ENCODE data around the gene PKN1.
A peak's percentile ranks its signal among the peaks of the same experiment; 100 is the strongest.
"Not testable (repeated sequence)": the region's sequence is repeated elsewhere in the genome, so short reads cannot be mapped to it uniquely, and the experiment has no call there.

The PKN1 gene

DNA sequence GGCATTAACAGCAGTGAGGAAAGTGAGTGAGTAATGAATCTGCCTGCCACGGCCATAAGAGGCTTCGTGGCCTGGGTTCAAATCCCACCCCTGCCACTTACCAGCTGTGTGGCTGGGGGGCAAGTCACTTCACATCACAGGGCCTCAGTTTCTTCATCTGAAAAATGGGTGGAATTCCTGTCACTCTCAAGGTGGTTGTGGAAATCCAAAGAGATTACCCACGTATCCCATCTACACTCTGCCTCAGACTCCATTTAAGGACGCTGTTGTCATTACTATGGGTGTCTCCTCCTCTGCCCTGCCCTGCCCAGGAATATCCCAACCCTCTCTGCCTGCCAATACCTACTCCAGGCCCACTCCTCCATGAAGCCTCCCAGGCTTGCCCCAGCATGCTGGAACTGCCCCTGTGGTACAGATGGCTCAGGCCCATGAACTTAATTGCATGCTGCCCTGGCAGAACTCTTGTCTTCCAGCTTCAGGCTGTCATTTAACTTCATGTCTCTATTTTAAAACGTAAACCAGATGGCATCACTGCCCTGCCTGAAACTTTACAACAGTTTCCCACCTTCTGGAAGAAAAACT, 59.7 kb downstream of the PKN1 start:
- no peak for DNase-seq

DNA sequence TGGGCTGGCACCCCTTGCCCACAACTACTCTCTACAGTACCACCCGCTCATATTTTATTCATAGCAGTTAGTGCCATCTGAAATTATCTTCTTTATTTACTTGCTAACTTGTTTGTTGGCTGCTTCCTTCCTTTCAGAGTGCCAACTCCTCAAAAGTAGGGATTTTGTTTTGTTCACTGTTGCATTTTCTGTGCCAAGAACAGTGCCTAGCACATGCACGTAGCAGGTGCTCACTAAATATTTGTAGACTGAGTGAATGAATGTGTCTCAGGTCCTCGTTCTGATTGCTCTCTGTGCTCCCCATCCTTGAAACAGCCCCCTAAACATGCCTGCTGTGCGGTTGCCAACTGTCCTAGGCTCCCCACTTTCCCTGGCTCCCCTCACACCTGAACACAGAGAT, 61.3 kb downstream of the PKN1 start:
- no peak for DNase-seq

DNA sequence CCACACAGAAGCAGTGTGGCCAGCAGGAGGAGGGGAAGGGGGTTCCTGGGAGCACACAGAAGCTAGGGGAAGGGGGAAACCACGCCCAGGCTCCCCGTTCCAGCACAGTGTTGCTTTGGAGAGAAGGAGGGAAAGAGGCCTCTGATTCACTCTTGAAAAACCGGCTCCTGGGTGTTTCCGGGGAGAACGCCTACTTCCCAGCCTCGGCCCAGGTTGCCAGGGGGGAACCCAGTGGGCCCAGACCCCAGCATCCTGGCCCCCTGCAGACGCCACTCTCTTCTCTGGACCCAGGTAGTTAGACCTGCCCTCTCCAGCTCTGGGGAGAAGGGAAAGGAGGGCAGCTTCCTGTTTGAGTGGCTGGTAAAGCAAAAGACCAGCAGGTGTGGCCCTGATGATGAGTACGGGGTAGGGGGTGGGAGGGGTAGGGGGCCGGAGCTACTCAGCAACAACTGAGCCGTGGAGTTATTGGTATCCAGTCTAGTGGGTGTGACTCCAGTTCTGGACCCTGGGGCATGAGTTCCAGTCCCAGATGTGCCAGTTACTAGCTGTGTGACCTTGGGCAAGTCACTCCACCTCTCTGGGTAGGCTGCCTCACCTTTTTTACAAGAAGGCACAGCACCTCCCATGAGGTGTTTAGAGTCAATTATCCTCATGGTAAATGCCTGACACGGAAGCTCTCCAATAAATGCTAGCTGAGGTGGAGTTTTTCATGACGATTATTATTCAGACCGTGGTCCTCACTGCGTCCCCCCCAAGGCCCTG, 62.0 kb downstream of the PKN1 start:
- DNase-seq, result no peak

DNA sequence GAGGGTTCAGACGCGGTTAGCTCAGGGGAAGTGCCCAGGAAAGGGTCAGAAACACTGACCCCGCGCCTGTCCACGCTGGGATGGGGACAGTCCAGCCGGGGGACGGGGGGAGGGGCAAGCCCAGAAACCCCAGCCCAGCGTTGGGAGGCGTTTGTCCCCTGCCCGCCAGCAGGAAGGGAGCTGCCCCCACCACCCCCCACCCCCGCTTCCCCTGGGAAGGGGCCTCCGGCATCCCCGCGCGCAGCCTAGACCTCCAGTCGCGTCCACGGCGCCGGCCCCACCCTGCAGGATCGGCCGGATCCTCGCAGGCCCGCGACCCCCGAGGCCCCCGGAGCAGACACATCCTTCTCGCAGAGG, 62.5 kb downstream of the PKN1 start:
- DNase-seq, result no peak

DNA sequence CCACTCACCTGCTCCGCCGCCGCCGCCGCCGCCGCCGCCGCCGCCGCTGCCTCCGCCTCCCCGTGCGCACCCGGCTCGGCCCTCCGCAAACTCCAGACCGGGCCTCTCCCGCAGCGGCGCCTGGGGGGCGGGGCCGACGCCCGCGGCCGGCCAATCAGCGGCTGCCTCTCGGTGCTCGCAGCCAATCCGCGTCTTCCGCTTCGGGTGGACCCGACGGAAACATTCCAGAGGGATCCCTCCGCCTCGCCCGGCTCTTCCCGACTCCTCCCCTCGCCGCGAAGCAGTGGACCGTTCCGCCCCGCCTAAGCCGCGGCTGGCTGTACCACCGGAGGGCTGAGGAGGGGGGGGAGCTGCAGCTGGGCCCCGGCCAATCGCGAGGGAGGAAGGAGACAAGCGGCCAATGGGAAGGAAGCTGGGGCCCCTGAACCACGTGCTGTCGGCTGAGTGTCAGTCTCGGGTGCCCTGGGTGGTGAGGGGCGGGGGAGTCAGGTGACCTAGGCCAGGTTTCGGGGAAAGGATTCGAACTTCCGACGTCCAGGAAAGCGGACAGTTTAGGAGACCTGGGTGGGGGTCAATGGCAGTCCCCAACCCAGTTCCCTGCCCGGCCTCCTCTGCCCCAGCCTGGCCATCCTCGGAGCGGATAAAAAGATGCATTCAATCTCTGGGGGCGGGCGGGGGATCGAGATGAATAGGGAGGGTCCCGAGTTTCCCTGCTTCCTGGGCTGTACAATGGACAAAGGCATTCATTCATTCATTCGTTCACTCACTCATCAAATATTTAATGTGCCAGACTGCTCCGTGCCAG, 63.1 kb downstream of the PKN1 start, which contains the start of gene GIPC1:
Gene GIPC1, minus strand, starts transcription at position 99 of the 805 bp plus-strand sequence. CDS start 13,151 bp downstream, outside the sequence.
- peak; percentile 98 for DNase-seq

DNA sequence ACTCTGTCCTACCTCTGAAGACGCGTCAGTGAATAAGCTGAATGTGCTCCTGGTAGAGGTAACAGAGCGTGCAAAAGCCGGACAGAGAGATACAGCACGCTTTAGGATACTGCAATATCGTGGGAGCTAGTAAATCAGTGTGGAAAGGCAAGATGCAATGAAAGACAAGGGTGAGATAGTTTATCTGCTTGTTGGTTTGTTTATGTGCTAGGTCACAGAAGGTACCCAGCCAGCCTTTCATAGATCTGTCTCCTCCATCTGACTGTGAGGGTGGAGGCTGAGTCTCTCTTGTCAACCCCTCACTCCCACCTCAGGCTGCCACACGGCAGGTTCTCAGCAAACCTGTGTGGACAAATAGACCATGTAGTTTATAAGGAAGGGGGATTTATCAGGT, 63.7 kb downstream of the PKN1 start:
- DNase-seq, result no peak

DNA sequence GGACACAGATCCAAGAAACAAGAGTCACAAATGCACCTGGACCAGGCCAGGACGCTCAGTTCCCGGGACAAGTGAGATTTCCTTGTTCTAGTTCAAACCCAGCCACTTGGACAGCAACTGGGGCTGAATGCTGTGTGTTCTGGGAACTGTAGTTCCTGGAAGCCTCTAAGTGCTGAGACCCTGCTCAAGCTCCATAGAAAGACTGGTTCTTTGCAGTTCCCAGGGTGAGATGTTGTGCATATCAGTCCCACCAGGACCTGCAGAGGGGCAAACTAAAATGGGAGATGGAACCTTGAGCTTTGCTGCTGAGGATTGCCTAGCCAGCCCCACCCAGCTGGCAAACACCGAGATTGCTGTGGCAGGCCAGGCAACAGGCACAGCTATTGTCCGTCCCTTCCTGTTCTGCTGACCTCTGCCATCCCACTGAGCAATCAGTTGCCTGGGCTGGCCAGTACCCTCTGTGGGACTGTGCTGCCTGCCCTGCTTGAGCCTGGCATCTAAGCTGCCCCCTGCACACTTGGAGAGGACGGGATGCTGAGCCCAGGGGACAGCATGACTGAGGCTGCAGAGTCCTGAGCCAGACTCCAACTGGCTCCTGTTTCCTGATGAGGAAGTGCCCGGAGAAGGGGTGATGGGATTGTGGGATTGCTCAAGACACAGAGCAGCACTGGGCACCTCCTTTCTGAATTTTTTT, 64.3 kb downstream of the PKN1 start:
- DNase-seq, result peak; percentile 74

DNA sequence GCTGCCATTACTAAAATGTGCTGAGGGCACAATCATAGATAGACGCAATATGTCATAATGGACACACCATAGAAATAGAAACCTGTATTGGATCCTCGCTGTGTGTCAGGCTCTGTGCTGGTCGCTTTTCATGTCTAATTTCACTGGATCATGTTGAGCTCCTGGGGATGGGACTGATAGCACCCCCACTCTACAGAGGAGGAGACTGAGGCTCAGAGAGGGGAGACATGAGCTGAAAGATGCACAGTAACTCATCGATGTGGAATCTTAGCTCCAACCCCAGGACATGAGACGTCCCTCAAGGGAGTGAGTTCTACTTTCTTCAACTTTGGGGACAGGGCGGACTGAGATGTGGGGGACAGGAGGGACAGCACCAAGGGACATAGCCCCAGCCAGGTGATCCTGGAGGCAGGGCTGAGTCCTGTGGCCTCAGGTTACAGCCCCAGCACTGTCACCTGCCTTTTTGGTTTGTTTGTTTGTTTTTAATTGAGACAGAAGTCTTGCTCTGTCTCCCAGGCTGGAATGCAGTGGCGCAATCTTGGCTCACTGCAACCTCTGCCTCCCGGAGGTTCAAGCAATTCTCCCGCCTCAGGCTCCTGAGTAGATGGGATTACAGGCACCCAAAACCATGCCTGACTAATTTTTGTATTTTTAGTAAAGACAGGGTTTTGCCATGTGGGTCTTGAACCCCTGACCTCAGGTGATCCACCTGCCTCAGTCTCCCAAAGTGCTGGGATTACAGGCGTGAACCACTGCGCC, 69.4 kb downstream of the PKN1 start:
- DNase-seq, result no peak

DNA sequence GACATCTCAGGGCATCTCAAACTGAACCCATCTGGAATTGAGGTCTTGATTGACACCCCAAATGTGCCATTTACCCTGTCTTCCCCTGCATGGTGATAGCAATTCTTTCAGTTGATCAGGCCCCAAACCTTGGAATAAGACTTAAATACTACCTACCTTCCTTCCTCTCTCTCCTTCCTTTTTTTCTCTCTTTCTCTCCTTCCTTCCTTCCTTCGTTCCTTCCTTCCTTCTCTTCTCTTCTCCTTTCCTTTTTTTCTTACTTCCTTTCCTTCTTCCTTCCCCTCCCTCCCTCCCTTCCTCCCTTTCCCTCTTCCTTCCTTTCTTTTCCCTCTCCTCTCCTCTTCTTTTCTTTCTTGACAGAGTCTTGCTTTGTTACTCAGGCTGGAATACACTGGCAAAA, 70.2 kb downstream of the PKN1 start:
- no peak for DNase-seq

DNA sequence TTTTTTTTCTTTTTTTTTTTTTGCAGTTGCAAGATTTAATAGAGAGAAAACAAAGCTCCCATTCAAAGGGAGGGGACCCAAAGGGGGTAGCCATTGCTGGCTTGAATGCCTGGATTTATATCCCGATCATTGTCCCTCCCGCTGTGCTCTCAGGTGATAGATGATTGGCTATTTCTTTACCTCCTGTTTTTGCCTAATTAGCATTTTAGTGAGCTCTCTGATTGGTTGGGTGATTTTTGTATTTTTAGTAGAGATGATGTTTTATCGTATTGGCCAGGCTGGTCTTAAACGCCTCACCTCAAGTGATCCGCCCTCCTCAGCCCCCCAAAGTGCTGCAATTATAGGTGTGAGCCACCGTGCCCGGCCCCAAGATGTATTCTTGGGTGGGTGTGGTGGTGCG, 71.5 kb downstream of the PKN1 start:
- not testable (repeated sequence) for DNase-seq

DNA sequence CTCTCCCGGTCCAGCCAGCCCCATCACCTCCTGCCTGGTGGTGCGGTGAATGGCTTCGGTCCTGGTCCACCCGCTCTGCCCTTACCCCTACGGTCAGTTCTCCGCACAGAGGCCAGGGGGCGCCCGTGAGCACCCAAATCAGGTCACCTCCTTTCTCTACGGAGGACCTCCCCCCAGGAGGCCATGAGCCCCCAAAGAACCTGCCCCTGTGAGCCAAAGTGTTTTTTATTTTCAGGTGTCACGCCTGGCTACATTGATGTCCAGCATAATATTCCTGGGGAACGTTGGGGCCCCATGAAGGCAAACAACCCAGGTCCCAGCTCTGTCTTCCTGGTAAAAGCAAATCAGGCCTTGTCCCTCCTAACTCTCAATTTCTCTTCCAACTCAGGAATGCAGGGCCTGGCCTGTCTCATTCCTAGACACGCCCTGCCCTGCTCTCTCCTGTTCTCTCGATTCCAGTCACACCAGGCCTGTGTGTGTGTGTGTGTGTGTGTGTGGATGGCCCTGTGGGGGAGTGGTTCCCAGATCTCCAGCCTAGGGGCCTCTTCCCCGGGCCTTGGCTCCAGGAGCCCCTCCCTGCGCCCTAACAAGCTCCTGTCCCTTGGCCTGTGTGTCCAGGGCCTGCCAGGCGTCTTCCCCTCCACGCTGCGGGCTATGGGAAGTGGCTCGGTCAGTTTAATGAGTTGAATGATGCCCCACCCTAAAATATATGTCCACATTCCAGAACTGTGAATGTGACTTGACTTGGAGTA, 72.6 kb downstream of the PKN1 start:
- no peak for DNase-seq

DNA sequence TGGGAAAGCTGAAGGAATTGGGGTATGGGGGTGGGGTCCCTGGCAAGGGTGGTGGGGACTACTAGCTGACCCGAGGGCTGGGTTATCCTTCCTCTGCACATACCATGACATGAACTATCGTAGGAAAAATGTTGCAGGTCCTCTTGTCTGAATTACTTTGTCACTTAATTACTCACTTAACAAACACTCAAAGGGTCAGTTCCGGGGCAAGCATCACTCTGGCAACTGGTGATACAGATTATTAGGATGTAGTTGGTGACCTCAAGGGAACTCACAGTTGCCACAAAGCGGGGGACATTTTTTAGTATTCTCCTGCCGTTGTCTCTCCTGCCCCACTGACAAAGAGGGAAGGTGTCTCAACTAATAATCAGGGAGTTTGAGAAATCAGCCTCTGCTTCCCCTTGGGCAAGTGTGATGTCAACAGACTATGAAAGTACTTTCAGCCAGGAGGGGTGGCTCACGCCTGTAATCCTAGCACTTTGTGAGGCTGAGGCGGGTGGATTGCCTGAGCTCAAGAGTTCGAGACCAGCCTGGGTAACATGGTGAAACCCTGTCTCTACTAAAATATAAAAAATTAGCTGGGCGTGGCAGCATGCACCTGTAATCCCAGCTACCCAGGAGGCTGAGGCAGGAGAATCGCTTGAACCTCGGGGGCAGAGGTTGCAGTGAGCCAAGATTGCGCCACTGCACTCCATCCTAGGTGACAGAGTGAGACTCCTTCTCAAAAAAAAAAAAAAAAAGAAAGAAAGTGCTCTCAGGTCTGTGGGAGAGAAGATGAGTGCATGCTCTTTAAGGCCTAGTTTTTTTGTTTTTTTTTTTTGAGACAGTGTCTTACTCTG, 74.8 kb downstream of the PKN1 start:
- no peak for DNase-seq

DNA sequence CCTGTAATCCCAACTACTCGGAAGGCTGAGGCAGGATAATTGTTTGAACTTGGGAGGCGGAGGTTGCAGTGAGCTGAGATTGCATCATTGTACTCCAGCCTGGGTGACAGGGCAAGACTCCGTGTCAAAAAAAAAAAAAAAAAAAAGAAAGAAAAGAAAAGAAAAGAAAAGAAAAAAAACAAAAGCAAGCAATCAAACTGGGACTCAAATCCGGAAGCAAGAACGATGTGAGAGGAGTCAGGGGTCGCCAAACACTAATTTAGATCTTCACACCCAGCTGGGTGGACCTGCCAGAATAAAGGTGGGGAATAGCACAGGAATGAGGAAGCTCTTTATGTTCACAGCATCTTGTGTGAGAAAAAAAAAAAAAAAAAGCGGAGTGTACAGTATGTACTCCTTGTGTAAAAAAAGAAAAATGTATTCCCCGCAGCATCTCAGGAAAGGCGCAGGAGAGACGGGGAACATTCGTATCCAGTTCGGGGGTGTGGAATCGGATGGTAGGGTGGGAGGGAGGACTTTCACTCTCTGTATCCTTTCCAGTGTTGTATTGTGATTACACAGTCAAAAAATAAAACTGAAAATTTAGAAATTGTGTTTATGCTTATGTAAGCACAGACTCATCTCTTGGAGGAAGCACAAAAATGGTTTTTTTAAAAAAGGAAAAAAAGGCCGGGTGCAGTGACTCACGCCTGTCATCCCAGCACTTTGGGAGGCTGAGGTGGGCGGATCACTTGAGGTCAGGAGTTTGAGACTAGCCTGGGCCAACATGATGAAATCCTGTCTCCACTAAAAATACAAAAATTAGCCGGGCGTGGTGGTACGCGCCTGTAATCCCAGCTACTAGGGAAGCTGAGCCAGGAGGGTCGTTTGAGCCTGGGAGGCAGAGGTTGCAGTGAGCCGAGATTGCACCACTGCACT, 77.5 kb downstream of the PKN1 start:
- DNase-seq, result no peak

DNA sequence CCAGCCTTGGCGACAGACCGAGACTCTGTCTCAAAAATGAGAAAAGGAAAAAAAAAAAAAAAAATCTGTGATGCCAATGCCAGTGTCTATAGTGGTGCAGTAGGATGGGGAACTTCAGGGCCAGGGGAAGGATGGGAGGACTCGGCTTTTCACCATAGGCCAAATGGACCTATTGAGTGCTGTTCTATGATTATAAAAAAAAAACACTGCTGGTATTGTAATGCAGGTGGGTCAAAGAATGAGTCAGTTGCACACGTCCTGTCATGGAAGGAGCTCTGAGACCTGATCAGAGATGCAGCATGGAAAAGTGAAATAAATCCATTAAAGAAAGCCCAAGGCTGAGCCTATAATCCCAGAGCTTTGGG, 78.1 kb downstream of the PKN1 start:
- no peak for DNase-seq

DNA sequence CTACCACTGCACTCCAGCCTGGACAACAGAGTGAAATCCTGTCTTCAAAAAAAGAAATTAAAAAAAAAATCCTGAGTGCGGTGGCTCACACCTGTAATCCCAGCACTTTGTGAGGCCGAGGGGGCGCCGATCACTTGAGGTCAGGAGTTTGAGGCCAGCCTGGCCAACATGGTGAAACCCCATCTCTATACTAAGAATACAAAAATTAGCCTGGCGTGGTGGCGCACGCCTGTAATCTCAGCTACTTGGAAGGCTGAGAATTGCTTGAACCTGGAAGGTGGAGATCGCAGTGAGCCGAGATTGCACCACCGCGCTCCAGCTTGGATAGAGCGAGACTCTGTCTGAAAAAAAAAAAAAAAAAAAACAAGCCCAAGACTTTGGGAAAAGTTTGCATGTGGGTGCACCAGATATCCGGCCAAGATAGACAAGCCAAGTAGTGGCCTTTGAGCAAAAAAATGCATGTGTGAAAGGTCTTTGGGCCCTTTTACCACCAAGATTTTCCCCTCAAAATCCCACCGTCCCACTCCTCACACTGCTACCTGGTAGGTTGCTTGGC, 79.4 kb downstream of the PKN1 start:
- no peak for DNase-seq

DNA sequence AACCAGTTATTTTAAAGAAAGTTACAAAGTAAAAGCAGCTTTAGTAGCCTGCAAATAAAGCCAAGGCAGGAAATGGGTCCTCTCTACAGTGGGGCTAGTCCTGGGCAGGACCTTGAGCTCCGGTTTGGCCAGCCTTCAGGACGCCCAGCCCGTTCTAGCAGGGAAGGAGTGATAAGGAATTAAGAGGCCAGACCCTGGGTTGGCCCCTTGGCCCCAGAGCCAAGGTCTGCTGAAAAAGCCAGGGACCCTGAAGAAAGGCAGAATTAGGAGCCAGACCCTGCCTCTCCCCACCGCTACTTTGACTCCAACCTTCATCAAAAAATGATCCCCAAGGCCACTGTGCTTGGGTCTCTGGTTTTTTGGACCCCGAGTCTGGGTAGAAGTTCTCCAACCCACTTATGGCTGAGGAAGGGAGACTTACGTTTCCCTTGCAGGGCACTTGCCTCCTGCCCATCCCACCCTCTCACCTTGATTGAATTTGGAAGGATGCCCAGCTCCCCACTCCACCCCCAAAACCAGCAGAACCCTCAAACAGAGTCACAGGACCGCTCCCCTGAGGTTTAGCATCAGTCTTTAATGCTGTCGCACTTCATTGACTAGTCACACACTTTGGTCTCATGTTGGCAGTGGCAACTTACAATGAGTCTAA, 81.2 kb downstream of the PKN1 start:
- no peak for DNase-seq

DNA sequence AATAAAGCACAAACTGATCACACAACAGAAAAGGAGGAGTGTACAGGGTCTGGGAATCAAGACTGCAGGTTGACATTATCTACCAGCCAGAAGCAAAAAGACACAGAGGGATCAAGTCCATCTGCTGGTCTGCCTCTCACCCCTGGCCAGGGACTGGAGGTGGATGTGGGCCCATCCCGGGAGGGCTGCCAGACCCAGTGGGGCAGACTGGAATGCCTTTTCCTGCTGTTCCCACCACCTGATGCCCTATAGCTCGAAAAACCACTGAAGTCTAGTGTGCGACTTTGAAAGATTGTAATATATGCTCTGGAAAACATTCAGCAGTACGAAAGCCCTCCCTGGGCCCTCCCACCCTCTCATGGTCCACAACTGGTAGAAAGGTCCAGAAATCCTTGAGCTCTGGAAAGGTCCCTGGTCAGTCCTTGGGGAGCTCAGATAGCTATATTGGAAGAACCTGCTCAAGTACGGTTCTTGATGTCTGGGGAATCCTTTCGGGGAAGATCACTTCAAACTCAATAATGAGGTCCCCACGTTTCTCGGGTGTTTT, 82.5 kb downstream of the PKN1 start:
- DNase-seq, result no peak

DNA sequence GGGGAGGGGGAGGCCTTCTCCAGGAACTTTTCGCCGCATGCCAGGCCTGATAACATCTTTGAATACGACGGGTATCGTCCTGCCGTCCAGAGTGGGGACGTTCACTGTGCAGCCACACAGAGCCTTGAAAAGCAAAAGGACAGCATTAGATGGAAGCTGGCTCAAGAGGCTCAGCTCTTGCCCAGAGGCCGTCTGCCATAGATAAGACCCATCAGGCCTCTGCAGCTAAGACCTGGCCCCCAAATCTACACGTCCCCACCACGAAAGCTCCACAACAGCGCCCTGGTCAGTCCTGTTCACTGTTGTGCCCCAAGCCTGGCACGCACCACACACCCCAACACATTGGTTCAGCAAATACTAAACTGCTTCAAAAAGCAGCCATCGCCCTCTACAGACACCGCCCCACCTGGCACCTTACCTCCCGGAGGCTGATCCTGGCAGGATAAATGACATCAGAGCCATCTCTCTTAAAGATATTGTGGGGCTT, 83.0 kb downstream of the PKN1 start:
- no peak for DNase-seq

Measured in midbrain (tissue), 1 donor.